WI38 (cell line): ENCODE measurements around the gene ANAPC4.
"Not testable (repeated sequence)": the region's sequence is repeated elsewhere in the genome, so short reads cannot be mapped to it uniquely, and the experiment has no call there.

ENCODE experiments used
- H3K4me3 ChIP-seq: 2 replicates; pipeline ENCODE4 v1.5.1; 2011; ENCODE audit warnings: low read depth, mild to moderate bottlenecking, control low read depth, low read length
- TF ChIP-seq, protein P1 (sequence below): IDR thresholded peaks from 2 replicates; pipeline ENCODE4 v1.5.1; 2012; ENCODE audit warnings: low read depth, mild to moderate bottlenecking, control low read depth, low read length

ANAPC4 gene, protein sequence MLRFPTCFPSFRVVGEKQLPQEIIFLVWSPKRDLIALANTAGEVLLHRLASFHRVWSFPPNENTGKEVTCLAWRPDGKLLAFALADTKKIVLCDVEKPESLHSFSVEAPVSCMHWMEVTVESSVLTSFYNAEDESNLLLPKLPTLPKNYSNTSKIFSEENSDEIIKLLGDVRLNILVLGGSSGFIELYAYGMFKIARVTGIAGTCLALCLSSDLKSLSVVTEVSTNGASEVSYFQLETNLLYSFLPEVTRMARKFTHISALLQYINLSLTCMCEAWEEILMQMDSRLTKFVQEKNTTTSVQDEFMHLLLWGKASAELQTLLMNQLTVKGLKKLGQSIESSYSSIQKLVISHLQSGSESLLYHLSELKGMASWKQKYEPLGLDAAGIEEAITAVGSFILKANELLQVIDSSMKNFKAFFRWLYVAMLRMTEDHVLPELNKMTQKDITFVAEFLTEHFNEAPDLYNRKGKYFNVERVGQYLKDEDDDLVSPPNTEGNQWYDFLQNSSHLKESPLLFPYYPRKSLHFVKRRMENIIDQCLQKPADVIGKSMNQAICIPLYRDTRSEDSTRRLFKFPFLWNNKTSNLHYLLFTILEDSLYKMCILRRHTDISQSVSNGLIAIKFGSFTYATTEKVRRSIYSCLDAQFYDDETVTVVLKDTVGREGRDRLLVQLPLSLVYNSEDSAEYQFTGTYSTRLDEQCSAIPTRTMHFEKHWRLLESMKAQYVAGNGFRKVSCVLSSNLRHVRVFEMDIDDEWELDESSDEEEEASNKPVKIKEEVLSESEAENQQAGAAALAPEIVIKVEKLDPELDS

GRCh38 chr4:25376754-25377571 is at the start of gene ANAPC4:
TSS of gene ANAPC4 (plus strand) at chr4:25377263. CDS start at chr4:25377428, 165 bp downstream.
- peak within 1 kb of the TSS; percentile 77 for H3K4me3 ChIP-seq
- TF ChIP-seq, protein P1, sequence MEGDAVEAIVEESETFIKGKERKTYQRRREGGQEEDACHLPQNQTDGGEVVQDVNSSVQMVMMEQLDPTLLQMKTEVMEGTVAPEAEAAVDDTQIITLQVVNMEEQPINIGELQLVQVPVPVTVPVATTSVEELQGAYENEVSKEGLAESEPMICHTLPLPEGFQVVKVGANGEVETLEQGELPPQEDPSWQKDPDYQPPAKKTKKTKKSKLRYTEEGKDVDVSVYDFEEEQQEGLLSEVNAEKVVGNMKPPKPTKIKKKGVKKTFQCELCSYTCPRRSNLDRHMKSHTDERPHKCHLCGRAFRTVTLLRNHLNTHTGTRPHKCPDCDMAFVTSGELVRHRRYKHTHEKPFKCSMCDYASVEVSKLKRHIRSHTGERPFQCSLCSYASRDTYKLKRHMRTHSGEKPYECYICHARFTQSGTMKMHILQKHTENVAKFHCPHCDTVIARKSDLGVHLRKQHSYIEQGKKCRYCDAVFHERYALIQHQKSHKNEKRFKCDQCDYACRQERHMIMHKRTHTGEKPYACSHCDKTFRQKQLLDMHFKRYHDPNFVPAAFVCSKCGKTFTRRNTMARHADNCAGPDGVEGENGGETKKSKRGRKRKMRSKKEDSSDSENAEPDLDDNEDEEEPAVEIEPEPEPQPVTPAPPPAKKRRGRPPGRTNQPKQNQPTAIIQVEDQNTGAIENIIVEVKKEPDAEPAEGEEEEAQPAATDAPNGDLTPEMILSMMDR, result no peak

DNA sequence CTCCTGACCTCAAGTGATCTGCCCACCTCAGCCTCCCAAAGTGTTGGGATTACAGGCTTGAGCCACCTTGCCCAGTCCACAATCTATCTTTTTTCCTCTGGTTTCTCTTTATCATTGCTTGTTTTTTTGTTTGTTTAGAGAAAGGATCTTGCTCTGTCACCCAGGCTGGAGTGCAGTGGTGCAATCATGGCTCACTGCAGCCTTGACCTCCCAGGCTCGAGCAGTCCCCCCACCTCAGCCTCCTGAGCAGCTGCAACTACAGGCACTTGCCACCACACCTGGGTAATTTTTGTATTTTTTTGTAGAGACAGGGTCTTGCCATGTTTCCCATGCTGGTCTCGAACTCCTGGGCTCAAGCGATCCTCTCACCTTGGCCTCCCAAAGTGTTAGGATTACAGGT is 48.6 kb upstream of the ANAPC4 start:
- not testable (repeated sequence) for H3K4me3 ChIP-seq

DNA sequence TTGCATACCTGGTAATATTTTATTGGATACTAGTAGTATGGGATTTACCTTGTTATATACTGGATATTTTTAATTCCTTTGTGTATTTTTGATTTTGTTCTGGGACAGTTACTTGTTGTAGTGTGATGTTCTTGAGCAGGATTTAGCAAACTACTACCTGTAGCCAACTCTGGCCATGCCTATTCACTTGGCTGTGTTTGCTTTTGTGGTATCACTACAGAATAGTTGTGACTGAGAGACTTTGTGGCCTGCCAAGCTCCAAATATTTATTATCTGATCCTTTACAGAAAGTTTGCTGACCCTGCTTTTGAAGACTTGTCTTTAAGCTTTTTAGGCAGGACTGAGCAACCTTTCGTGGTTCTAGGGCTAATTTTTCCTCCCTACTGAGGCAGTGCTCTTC is 46.7 kb upstream of the ANAPC4 start:
- TF ChIP-seq, protein P1, result no peak
- no peak overlapping the region for H3K4me3 ChIP-seq

GRCh38 chr4:25330905-25331808 is 45.9 kb upstream of the ANAPC4 start:
- no peak overlapping the region for H3K4me3 ChIP-seq

GRCh38 chr4:25343671-25344070 is 33.4 kb upstream of the ANAPC4 start:
- TF ChIP-seq, protein P1, result no peak
- H3K4me3 ChIP-seq, result no peak overlapping the region

More at GRCh38 chr4:25330905-25331808, 45.9 kb upstream of the ANAPC4 start:
- TF ChIP-seq, protein P1, result no peak

DNA sequence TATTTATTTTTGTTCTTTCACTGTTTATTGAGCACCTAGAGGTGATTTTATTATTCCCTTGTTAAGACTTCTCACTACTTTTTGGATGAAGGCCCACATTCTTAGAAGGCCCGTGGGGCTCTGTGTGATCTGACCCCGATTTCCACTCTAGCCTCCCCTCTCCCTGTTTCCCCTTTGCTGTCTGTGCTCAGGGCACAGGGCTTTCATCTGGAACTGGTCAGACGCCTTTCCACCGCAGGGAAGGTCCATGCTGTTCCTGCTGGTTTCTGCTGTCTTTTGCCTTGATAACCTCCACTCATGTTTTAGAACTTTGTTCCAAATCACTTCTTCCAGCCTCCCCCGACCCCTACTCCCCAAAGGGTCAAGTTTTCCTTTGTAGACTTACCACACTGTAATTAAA is 31.3 kb upstream of the ANAPC4 start:
- no peak overlapping the region for H3K4me3 ChIP-seq
- TF ChIP-seq, protein P1, result no peak
